T-helper 22 cell (primary cell): ENCODE data around the gene SUGT1.

Experiments used
- DNase-seq: peaks from one replicate; pipeline ENCODE4 v3.0.0-alpha.2; 2020; ENCODE audit warnings: low read depth

The SUGT1 gene

DNA sequence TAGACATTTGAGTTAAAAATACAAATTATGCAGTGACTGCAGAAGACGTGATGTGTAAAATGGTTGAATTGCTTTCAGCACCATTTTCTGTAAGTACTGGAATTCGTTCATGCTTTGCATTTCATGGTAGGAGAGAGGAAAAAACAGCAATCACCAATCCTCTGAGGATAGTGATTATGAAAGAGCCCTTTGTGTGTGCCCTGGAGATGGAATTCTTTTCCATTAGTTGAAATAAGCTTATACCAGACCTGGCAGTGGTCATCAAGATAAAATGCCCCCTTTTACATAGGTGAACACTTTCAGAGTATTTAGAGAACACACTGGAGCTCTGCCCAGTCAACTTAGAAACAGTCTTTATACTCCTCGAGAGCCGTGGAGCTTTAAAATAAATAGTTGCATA lies 85.3 kb downstream of the SUGT1 start:
- DNase-seq = no peak

DNA sequence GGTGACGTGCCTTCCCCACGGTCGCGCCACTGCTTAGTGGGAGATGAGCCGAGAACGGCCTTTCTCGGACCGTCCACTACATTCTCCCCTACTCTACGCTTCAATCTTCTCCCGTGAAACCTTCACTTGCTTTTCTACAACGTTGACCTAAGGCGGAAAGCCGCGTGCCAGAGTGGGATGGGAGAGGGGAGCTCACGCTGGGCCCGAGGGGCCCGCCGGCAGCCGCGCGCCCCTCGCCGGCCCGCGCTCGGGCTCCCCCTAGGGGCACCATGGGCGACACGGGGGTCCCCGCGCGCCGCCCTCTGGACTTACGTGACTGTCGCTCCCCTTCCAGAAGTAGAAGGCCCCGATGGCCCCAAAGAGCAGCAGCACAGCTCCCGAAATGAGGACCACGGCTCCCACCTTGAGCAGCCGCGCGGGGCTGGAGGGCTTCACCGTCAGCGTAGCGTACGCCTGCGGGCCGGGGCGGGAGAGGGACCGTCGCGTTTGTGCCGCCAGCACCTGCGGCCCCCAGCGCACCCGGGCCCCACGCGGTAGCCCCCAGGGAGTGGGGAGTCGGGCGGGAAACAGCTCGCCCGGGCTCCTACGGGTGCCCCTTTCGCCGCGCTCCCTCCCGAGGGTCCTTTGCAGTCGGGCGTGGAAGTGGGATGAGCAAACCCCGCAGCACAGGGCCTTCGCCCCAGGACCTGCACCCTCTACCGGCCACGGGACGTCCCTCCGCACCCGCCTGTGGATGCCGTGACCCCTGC lies 86.3 kb downstream of the SUGT1 start:
- no peak for DNase-seq

DNA sequence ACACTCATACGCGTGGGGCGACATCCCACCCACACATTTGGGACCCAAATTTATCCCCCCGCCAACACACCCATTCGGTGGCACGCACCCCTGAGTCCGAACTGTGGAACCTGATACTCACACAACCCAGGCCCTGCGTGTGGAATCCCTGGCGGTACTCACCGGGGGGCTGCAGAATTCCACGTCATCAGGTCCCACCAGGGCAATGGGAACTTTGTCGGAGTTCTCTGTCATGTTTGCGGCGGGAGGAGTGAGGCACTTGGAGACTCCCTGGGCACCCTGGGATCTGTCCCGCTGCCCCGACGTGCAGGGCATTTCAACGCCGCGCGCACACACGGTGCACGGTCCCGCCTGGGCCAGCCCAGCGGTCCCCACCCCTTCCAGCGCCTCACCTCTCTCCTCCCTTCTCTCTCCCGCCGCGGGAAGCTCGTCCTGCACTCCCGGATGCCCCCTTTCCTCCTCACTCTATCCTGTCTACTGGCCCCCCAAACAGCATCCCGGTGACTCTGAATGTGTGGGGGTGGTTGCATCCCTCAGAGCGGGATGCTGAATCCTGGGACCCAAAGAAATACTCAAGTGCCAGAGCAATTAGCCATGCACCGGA lies 86.9 kb downstream of the SUGT1 start, which contains the start of gene CNMD:
CNMD (minus strand) TSS at position 353 of the 604 bp plus-strand sequence; CDS start at position 234, 119 bp downstream.
- DNase-seq = no peak

DNA sequence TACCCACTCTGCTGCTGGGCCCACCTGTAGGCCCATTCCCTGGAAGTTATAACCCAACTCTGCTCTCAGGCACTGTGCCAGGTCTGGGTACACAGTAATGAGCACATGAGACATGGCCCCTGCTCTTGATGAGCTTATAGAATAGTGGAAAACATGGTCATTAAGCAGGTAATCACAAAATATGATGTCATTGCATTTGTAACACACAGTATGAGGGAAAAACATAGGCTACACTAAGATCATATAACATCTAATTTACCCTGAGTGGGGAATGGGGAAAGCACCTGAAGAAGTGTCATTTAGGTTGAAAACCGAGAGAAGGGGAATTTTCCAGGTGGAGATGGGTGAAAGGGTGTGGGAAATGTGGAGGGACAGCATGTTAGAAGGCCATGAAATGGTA lies 90.9 kb downstream of the SUGT1 start:
- no peak for DNase-seq

DNA sequence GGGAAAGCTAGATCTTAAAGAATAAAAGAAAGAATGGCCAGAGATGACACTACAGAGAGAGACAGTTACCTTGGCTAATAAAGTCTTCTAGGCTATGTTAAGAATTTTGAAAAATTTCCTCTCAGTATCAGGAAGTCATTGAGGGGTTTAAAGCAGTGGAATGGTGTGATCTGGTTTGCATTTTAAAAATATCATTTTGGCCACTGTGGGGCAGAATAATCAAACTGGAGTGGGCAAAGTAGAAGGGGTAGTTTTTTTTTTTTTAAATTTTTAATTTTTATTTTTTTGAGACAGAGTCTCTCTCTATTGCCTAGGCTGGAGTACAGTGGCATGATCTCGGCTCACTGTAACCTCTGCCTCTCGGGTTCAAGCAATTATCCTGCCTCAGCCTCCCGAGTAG lies 91.4 kb downstream of the SUGT1 start:
- no peak for DNase-seq

DNA sequence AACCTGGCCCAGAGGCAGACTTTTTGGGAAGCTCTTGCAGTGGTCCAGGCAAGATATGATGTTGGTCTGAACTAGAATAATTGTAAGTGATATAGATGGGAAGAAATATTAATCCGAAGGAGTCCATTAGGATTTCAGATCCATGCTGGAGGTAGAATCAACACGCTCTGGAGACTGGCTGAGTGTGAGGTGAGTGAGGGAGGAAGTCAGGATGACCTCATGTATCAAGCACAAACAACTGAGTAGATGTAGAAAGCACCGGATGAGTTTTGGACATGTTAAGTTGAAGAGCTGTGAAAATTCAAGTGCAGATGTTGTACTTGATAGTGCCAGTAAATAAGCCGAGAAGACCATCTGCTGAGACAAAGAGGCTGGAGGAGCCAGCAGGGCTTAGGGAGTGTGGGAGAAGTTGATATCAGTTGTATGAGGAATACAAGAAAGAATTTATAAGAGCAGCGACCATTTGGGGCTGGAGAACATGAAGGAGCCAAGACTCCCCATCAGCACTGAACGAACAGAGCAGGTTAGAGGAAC lies 92.3 kb downstream of the SUGT1 start:
- DNase-seq = no peak

DNA sequence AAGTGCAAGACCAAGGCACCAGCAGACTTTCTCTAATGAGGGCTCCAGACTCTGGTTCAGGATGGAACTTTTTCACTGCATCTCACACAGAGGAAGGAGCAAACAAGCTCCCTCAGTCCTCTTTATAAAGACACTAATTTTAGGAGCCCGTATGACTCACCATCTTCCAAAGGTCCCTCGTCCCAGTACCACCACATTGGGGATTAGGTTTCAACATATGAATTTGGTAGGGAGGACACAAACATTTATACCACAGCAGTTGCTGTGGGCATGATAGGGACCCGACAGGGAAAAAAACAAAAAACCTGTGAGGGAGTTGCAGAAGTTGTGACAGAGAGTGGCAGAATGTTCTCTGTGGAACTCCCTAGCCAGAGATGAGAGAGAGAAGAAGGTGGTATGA lies 93.5 kb downstream of the SUGT1 start:
- no peak for DNase-seq

DNA sequence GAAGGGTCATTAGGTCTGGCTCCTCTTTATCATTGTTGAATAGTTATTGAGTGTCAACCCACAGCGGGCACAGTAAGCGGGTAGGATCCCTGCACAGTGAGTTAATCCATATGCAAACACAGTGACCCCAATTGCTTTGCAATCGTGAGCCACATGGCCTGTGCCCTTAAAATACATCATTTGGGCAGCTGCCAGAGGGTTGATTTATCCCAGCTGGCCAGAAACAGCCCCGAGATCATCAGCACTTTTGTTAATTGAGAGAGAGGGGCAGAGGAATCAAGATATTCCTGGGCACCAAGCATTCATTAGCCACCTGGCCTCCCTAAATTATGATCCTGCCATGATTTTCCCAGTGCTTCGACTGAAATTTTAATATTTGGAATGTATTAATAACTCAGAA lies 96.8 kb downstream of the SUGT1 start:
- DNase-seq = no peak
